Measurements from ENCODE around the gene CORO2A. TPM values are rescaled to one million over a fixed set of nuclear protein-coding genes. Genes with fewer than 3 reads are reported as not detected.

The CORO2A gene
- total RNA-seq, 1 donor from 2014 or later, result 2.4 TPM

GRCh38 chr9:98142182-98142907 is 50.1 kb downstream of the CORO2A start:
- no peak overlapping the region for H3K4me3 Mint-ChIP-seq
- peaks cover 11% of the 10 kb centered on the region for H3K4me1 Mint-ChIP-seq

GRCh38 chr9:98140503-98140902 is 51.9 kb downstream of the CORO2A start:
- Mint-ChIP-seq H3K27ac (no peak overlapping the region), H3K36me3 (no peaks in the 10 kb centered on the region), H3K9me3 (no peaks in the 10 kb centered on the region), H3K4me1 (peaks cover 3% of the 10 kb centered on the region), H3K27me3 (ENCODE audit: insufficient read depth, low read depth) (peaks cover 9% of the 10 kb centered on the region), H3K4me3 (no peak overlapping the region)
- Histone ChIP-seq H3K27me3 (no peaks in the 10 kb centered on the region), H3K4me1 (no peaks in the 10 kb centered on the region), H3K4me2 (no peak overlapping the region), H3K9ac (no peak overlapping the region), H2AFZ (replicated peaks) (no peak overlapping the region), H3F3A (ENCODE audit: low read depth) (no peaks in the 10 kb centered on the region), H3K79me2 (ENCODE audit: low read depth) (no peaks in the 10 kb centered on the region), H3K27ac (no peak overlapping the region), H3K4me3 (no peak overlapping the region), H3K9me3 (ENCODE audit: low read depth) (no peaks in the 10 kb centered on the region), H4K20me1 (ENCODE audit: low read depth) (no peaks in the 10 kb centered on the region), H3K36me3 (no peaks in the 10 kb centered on the region)
- no peak for DNase-seq (ENCODE audit: low spot score)
- TF ChIP-seq CTCF (IDR thresholded peaks at IDR 0.05) (no peak), EZH2 (IDR thresholded peaks at IDR 0.05) (no peak), EZH2phosphoT487 (IDR thresholded peaks at IDR 0.05) (no peak)

More at GRCh38 chr9:98142182-98142907, 50.1 kb downstream of the CORO2A start:
- H3K27me3 Mint-ChIP-seq (ENCODE audit: insufficient read depth, low read depth), result peaks cover 9% of the 10 kb centered on the region
- Histone ChIP-seq H2AFZ (replicated peaks) (no peak overlapping the region), H3K9me3 (ENCODE audit: low read depth) (no peaks in the 10 kb centered on the region), H3F3A (ENCODE audit: low read depth) (no peaks in the 10 kb centered on the region), H3K4me2 (no peak overlapping the region), H3K4me3 (no peak overlapping the region), H3K27ac (no peak overlapping the region), H3K4me1 (peaks cover 7% of the 10 kb centered on the region), H3K9ac (no peak overlapping the region), H3K79me2 (ENCODE audit: low read depth) (no peaks in the 10 kb centered on the region), H4K20me1 (ENCODE audit: low read depth) (no peaks in the 10 kb centered on the region), H3K27me3 (no peaks in the 10 kb centered on the region), H3K36me3 (no peaks in the 10 kb centered on the region)
- no peak for DNase-seq (ENCODE audit: low spot score)
- H3K27ac Mint-ChIP-seq, result no peak overlapping the region
- H3K9me3 Mint-ChIP-seq, result no peaks in the 10 kb centered on the region
- TF ChIP-seq EZH2 (IDR thresholded peaks at IDR 0.05) (no peak), CTCF (IDR thresholded peaks at IDR 0.05) (no peak), EZH2phosphoT487 (IDR thresholded peaks at IDR 0.05) (no peak)
- H3K36me3 Mint-ChIP-seq, result no peaks in the 10 kb centered on the region

GRCh38 chr9:98136489-98136888 is 55.9 kb downstream of the CORO2A start:
- Mint-ChIP-seq H3K9me3 (no peaks in the 10 kb centered on the region), H3K4me3 (no peak overlapping the region), H3K27me3 (ENCODE audit: insufficient read depth, low read depth) (peaks cover 14% of the 10 kb centered on the region), H3K4me1 (peaks cover 13% of the 10 kb centered on the region), H3K36me3 (no peaks in the 10 kb centered on the region), H3K27ac (no peak overlapping the region)
- Histone ChIP-seq H3K36me3 (no peaks in the 10 kb centered on the region), H3K27me3 (no peaks in the 10 kb centered on the region), H3K9ac (no peak overlapping the region), H3F3A (ENCODE audit: low read depth) (peaks cover 4% of the 10 kb centered on the region), H3K4me1 (peaks cover 14% of the 10 kb centered on the region), H3K79me2 (ENCODE audit: low read depth) (no peaks in the 10 kb centered on the region), H3K4me3 (no peak overlapping the region), H3K27ac (no peak overlapping the region), H4K20me1 (ENCODE audit: low read depth) (peaks cover 9% of the 10 kb centered on the region), H3K9me3 (ENCODE audit: low read depth) (no peaks in the 10 kb centered on the region), H2AFZ (replicated peaks) (no peak overlapping the region), H3K4me2 (no peak overlapping the region)
- no peak for DNase-seq (ENCODE audit: low spot score)
- TF ChIP-seq EZH2 (IDR thresholded peaks at IDR 0.05) (no peak), CTCF (IDR thresholded peaks at IDR 0.05) (no peak)

All from neural progenitor cell (in vitro differentiated cells).